B cell (primary cell): ENCODE data around the gene ZNF683. TPM values are rescaled to one million over a fixed set of nuclear protein-coding genes. Genes with fewer than 3 reads are reported as not detected.

Experiments used
- ATAC-seq: fragments of 200-7000 bp; cut with Tn5 transposase; one replicate; pipeline ENCODE4 v1.10.0; 2021; ENCODE audit warnings: low read depth, mild to moderate bottlenecking, moderate number of reproducible peaks, moderate library complexity
- CTCF ChIA-PET: fragments of 350-600 bp; sonication (Branson Sonifier 250); formaldehyde crosslinking; loops from one replicate; lab custom pipeline; 2021; ENCODE audit warnings: antibody characterized with exemption, inconsistent platforms; lab: Charles Lee
- POLR2A ChIA-PET: fragments of 350-600 bp; sonication (Branson Sonifier 250); formaldehyde crosslinking; loops from one replicate; lab custom pipeline; 2021; ENCODE audit warnings: antibody characterized with exemption; lab: Charles Lee
- DNase-seq: peaks from one replicate; pipeline ENCODE4 v3.0.0; 2013
- H2AFZ ChIP-seq: 2 replicates; pipeline ENCODE4 v1.6.1; 2012; ENCODE audit warnings: mild to moderate bottlenecking, low read depth, low read length; ENCODE audit not compliant: insufficient read depth, poor library complexity, severe bottlenecking
- H3K27ac ChIP-seq, 2 donors: 1 replicate in 1 of 2; 2 replicates in 1 of 2; pipeline ENCODE4 v1.5.1; 2012 to 2013; ENCODE audit warnings: low read length in 2 of 2, mild to moderate bottlenecking in 2 of 2, moderate library complexity in 1 of 2
- H3K27me3 ChIP-seq, 4 experiments: fragments of 200-600 bp in 1 of 4; sonication (generic) in 1 of 4; replicated peaks in 1 of 4; 1 replicate in 2 of 4; 2 replicates in 2 of 4; pipeline versions ENCODE4 v1.6.1 to v1.7.0; 2013 to 2016; ENCODE audit warnings: low read length in 3 of 4, mild to moderate bottlenecking in 2 of 4, mixed read lengths in 1 of 4, moderate library complexity in 1 of 4; ENCODE audit not compliant: insufficient read depth in 4 of 4, control insufficient read depth in 3 of 4; ENCODE audit errors: control extremely low read depth in 1 of 4
- H3K36me3 ChIP-seq, 2 experiments: replicated peaks in 1 of 2; 1 replicate in 1 of 2; 2 replicates in 1 of 2; pipeline versions ENCODE4 v1.6.1 to v1.7.1; 2013; ENCODE audit warnings: low read length in 1 of 2; ENCODE audit not compliant: insufficient read depth in 2 of 2, control insufficient read depth in 1 of 2; ENCODE audit errors: control extremely low read depth in 1 of 2, extremely low read depth in 1 of 2
- H3K4me1 ChIP-seq, 2 donors: fragments of 200-600 bp in 1 of 2; sonication (generic) in 1 of 2; 1 replicate in 1 of 2; 2 replicates in 1 of 2; pipeline versions ENCODE4 v1.5.1 to v1.6.1; 2013 to 2017; ENCODE audit warnings: low read length in 2 of 2; ENCODE audit not compliant: control insufficient read depth in 2 of 2, insufficient read depth in 2 of 2
- H3K4me2 ChIP-seq: replicated peaks from 2 replicates; pipeline ENCODE3; 2012; ENCODE audit warnings: mild to moderate bottlenecking, low read depth, low read length; ENCODE audit not compliant: poor library complexity, severe bottlenecking
- H3K4me3 ChIP-seq, 5 experiments: fragments of 200-600 bp in 1 of 5; sonication (generic) in 1 of 5; 1 replicate in 3 of 5; 2 replicates in 2 of 5; pipeline versions ENCODE4 v1.5.1 to v1.7.0; 2011 to 2016; ENCODE audit warnings: low read length in 4 of 5, mild to moderate bottlenecking in 4 of 5, low read depth in 2 of 5, control low read depth in 1 of 5, moderate library complexity in 1 of 5; ENCODE audit not compliant: insufficient read depth in 1 of 5; ENCODE audit errors: control extremely low read depth in 1 of 5, extremely low read depth in 1 of 5
- H3K79me2 ChIP-seq: fragments of 200-600 bp; sonication (generic); one replicate; pipeline ENCODE4 v1.6.0; 2016; ENCODE audit warnings: low read length; ENCODE audit not compliant: control insufficient read depth, insufficient read depth
- H3K9ac ChIP-seq: fragments of 200-600 bp; sonication (generic); 2 replicates; pipeline ENCODE4 v1.6.1; 2017; ENCODE audit warnings: mild to moderate bottlenecking, low read length, moderate library complexity
- H3K9me3 ChIP-seq, 3 donors: one replicate each; pipeline versions ENCODE4 v1.6.1 to v1.7.1; 2013; ENCODE audit warnings: low read length in 2 of 3; ENCODE audit not compliant: control insufficient read depth in 2 of 3, insufficient read depth in 1 of 3; ENCODE audit errors: control extremely low read depth in 1 of 3
- H4K20me1 ChIP-seq: 2 replicates; pipeline ENCODE4 v1.6.0; 2012; ENCODE audit warnings: mild to moderate bottlenecking, low read length; ENCODE audit not compliant: insufficient read depth, control insufficient read depth, poor library complexity, severe bottlenecking
- H3K27ac Mint-ChIP-seq: one replicate; pipeline ENCODE4 v1.8.0; 2021; ENCODE audit warnings: mixed read lengths
- H3K27me3 Mint-ChIP-seq: one replicate; pipeline ENCODE4 v1.8.0; 2021; ENCODE audit warnings: mixed read lengths
- H3K4me1 Mint-ChIP-seq: one replicate; pipeline ENCODE4 v1.8.0; 2021; ENCODE audit warnings: mixed read lengths
- H3K4me3 Mint-ChIP-seq: one replicate; pipeline ENCODE4 v1.8.0; 2021; ENCODE audit warnings: mixed read lengths
- H3K9me3 Mint-ChIP-seq: one replicate; pipeline ENCODE4 v1.8.0; 2022; ENCODE audit warnings: mixed read lengths; ENCODE audit not compliant: insufficient read depth
- CTCF ChIP-seq: fragments of 200-600 bp; IDR thresholded peaks from one replicate; pipeline ENCODE4 v1.8.0; 2022; ENCODE audit warnings: antibody characterized with exemption, mild to moderate bottlenecking
- EZH2 ChIP-seq: IDR thresholded peaks from 2 replicates; pipeline ENCODE4 v1.6.1; 2012; ENCODE audit warnings: borderline replicate concordance, low read depth, mild to moderate bottlenecking, moderate library complexity, low read length; ENCODE audit not compliant: insufficient read depth, poor library complexity, severe bottlenecking
- WGBS: methylation state at CpG from one replicate; pipeline ENCODE4 v1.1.5; 2013; ENCODE audit warnings: missing lambda C conversion rate; ENCODE audit not compliant: insufficient coverage; 5-methylcytosine and 5-hydroxymethylcytosine counted together
- intact Hi-C: fragments of 100-400 bp; cut with micrococcal nuclease; formaldehyde crosslinking; loops from one replicate; pipeline ENCODE4 v1.10.0; 2022
- polyA plus RNA-seq: library from polyadenylated mRNA; depleted of rRNA; stranded (reverse); fragments of >200 nt; gene quantifications from 2 replicates; pipeline ENCODE4 v1.2.3, GENCODE V29; 2012
- total RNA-seq, 2 donors: library from RNA; stranded (reverse); fragments of 120-200 nt in 1 of 2; gene quantifications; 1 replicate in 1 of 2; 2 replicates in 1 of 2; pipeline versions ENCODE4 v1.2.3 to v1.2.4, GENCODE V29; 2013 to 2022

ZNF683 gene
- total and polyA plus RNA-seq, 2 donors (not counting 1 experiment from before 2014, with no cell fraction given) = 0.45 to 0.67 TPM

GRCh38 chr1:26362331-26362730, 10.2 kb downstream of the ZNF683 start:
- intact Hi-C loops = no loop called here
- peak overlapping the region; percentile 48 for H3K4me3 Mint-ChIP-seq
- Histone ChIP-seq H3K4me2 (no peak overlapping the region), H3K36me3 (no peaks in the 10 kb centered on the region), H3K9ac (no peak overlapping the region), H3K27ac (no peak overlapping the region), H3K4me1 (peaks cover 22 to 28% of the 10 kb centered on the region in 2 donors), H3K9me3 (peaks cover 0 to 11% (median 0%) of the 10 kb centered on the region in 3 donors), H2AFZ (no peak overlapping the region), H3K27me3 (peaks cover 0 to 39% (median 14%) of the 10 kb centered on the region in 4 experiments), H3K4me3 (no peak overlapping the region), H3K79me2 (no peaks in the 10 kb centered on the region), H4K20me1 (no peaks in the 10 kb centered on the region)
- ChIA-PET CTCF (interaction anchor here (0.6 to 5.7 kb wide), 18 partner anchors 11 to 260 kb away, joined by 3 to 96 read pairs (median 4); partner anchors contain the start of genes C1orf232, CD52, CEP85 and SH3BGRL3), POLR2A (interaction anchor here (0.6 to 1.2 kb wide), 2 partner anchors 40 to 43 kb away, joined by 3 read pairs; no protein-coding TSS in a partner anchor)
- H3K4me1 Mint-ChIP-seq = peaks cover 31% of the 10 kb centered on the region
- DNase-seq (no peak), ATAC-seq (no peak)
- no peak overlapping the region for H3K27ac Mint-ChIP-seq
- peaks cover 23% of the 10 kb centered on the region for H3K27me3 Mint-ChIP-seq
- 100% methylated on average over 3 of the region's 3 CpGs for WGBS
- TF ChIP-seq CTCF = no peak
- no peak for TF ChIP-seq EZH2
- no peaks in the 10 kb centered on the region for H3K9me3 Mint-ChIP-seq

- peak overlapping the region; percentile 42 for H3K4me3 Mint-ChIP-seq
- DNase-seq = no peak
- no peak overlapping the region for H3K4me3 ChIP-seq
- H3K27me3 ChIP-seq = peaks cover 0 to 39% (median 14%) of the 10 kb centered on the region in 4 experiments
- CTCF ChIA-PET = interaction anchor here (0.6 to 5.7 kb wide), 17 partner anchors 12 to 259 kb away, joined by 3 to 96 read pairs (median 4); partner anchors contain the start of genes C1orf232, CD52, CEP85 and SH3BGRL3
- peaks cover 22 to 28% of the 10 kb centered on the region in 2 donors for H3K4me1 ChIP-seq
- H3K27me3 Mint-ChIP-seq = peaks cover 26% of the 10 kb centered on the region
- no peak overlapping the region for H3K27ac ChIP-seq
- H3K79me2 ChIP-seq = no peaks in the 10 kb centered on the region
- H3K9me3 Mint-ChIP-seq = no peaks in the 10 kb centered on the region
- H3K9me3 ChIP-seq = peaks cover 0 to 11% (median 0%) of the 10 kb centered on the region in 3 donors
- H3K4me1 Mint-ChIP-seq = peaks cover 31% of the 10 kb centered on the region
- intact Hi-C loops = loop anchor here (2.0 kb wide), 1 partner anchor 111 kb away; the partner anchor contains the start of gene HMGN2
- POLR2A ChIA-PET = interaction anchor here (1.2 kb wide), 1 partner anchor 39 kb away, joined by 3 read pairs; no protein-coding TSS in a partner anchor
- no peaks in the 10 kb centered on the region for H3K36me3 ChIP-seq
- no peak overlapping the region for H3K9ac ChIP-seq
- ATAC-seq = peak; percentile 24
- H3K27ac Mint-ChIP-seq = no peak overlapping the region
- no peaks in the 10 kb centered on the region for H4K20me1 ChIP-seq
- H3K4me2 ChIP-seq = no peak overlapping the region
- WGBS = 89% methylated on average over 12 of the region's 12 CpGs
- no peak overlapping the region for H2AFZ ChIP-seq
- TF ChIP-seq CTCF (no peak), EZH2 (no peak)
Measured at GRCh38 chr1:26361605-26362122, 10.9 kb downstream of the ZNF683 start.
